Endodermal cell (in vitro differentiated cells): ENCODE results near the gene CCDC34. TPM values are rescaled to one million over a fixed set of nuclear protein-coding genes. Genes with fewer than 3 reads are reported as not detected.

Experiments used
- DNase-seq: peaks from one replicate; pipeline ENCODE4 v3.0.0-alpha.2; 2017
- H3K27ac ChIP-seq: 2 replicates; pipeline ENCODE4 v1.5.1; 2013; ENCODE audit warnings: mild to moderate bottlenecking, low read depth, low read length, moderate library complexity
- H3K27me3 ChIP-seq: 2 replicates; pipeline ENCODE4 v1.6.1; 2013; ENCODE audit warnings: mild to moderate bottlenecking, low read length, moderate library complexity; ENCODE audit not compliant: insufficient read depth, control insufficient read depth, poor library complexity, severe bottlenecking
- H3K36me3 ChIP-seq: 2 replicates; pipeline ENCODE4 v1.7.0; 2013; ENCODE audit warnings: mild to moderate bottlenecking, low read length, moderate library complexity; ENCODE audit not compliant: control insufficient read depth, insufficient read depth
- H3K4me1 ChIP-seq: one replicate; pipeline ENCODE4 v1.7.0; 2013; ENCODE audit warnings: low read length; ENCODE audit not compliant: control insufficient read depth, insufficient read depth
- H3K4me3 ChIP-seq: 2 replicates; pipeline ENCODE4 v1.5.1; 2013; ENCODE audit warnings: mild to moderate bottlenecking, low read length, moderate library complexity
- H3K9ac ChIP-seq: 2 replicates; pipeline ENCODE4 v1.6.1; 2013; ENCODE audit warnings: mild to moderate bottlenecking, low read length, moderate library complexity; ENCODE audit not compliant: poor library complexity, severe bottlenecking; ENCODE audit errors: extremely low read depth
- H3K9me3 ChIP-seq: 2 replicates; pipeline ENCODE4 v1.6.1; 2013; ENCODE audit warnings: mild to moderate bottlenecking, low read length, moderate library complexity; ENCODE audit not compliant: control insufficient read depth
- H3K27ac Mint-ChIP-seq: 2 replicates; pipeline ENCODE4 v1.8.0; 2020; ENCODE audit warnings: mixed read lengths
- H3K27me3 Mint-ChIP-seq: 2 replicates; pipeline ENCODE4 v1.8.0; 2021; ENCODE audit warnings: mild to moderate bottlenecking, mixed read lengths; ENCODE audit not compliant: insufficient read depth
- H3K36me3 Mint-ChIP-seq: 2 replicates; pipeline ENCODE4 v1.8.0; 2020; ENCODE audit warnings: low read depth, mixed read lengths
- H3K4me1 Mint-ChIP-seq: 2 replicates; pipeline ENCODE4 v1.8.0; 2020; ENCODE audit warnings: mixed read lengths
- H3K4me3 Mint-ChIP-seq: 2 replicates; pipeline ENCODE4 v1.8.0; 2020; ENCODE audit warnings: mild to moderate bottlenecking, moderate library complexity, mixed read lengths
- H3K9me3 Mint-ChIP-seq: 2 replicates; pipeline ENCODE4 v1.8.0; 2020; ENCODE audit warnings: mild to moderate bottlenecking, mixed read lengths
- CTCF ChIP-seq: fragments of 200-600 bp; sonication (generic); conservative IDR thresholded peaks from 2 replicates; pipeline ENCODE4 v1.5.0; 2021; ENCODE audit warnings: antibody characterized with exemption, mild to moderate bottlenecking
- WGBS, 2 experiments: methylation state at CpG; one replicate each; pipeline versions ENCODE4 v1.1.5 to v1.1.7; 2013; ENCODE audit warnings: missing lambda C conversion rate in 2 of 2, mixed read lengths in 1 of 2; ENCODE audit not compliant: insufficient coverage in 1 of 2, insufficient read length in 1 of 2; 5-methylcytosine and 5-hydroxymethylcytosine counted together
- total RNA-seq, 2 donors: library from RNA; stranded (reverse); fragmentation: NEBNext Ultra II Directional in 1 of 2; extraction: Animal tissue kit (Norgen Biotek cat#: 25700) in 1 of 2; gene quantifications; 2 replicates in 1 of 2; 3 replicates in 1 of 2; pipeline ENCODE4 v1.2.1, GENCODE V29; 2021

Gene CCDC34
- total RNA-seq, 2 donors from 2014 or later: 26.2 to 38.1 TPM

- H3K27ac ChIP-seq: no peak overlapping the region
- H3K4me1 ChIP-seq: peaks cover 22% of the 10 kb centered on the region
- H3K9ac ChIP-seq: no peak overlapping the region
- peaks cover 38% of the 10 kb centered on the region for H3K4me1 Mint-ChIP-seq
- TF ChIP-seq CTCF: no peak
- peaks cover 45% of the 10 kb centered on the region for H3K36me3 Mint-ChIP-seq
- no peak overlapping the region for H3K4me3 Mint-ChIP-seq
- H3K27me3 ChIP-seq: no peaks in the 10 kb centered on the region
- no peaks in the 10 kb centered on the region for H3K9me3 Mint-ChIP-seq
- no peaks in the 10 kb centered on the region for H3K27me3 Mint-ChIP-seq
- H3K36me3 ChIP-seq: peaks cover 82% of the 10 kb centered on the region
- no peak overlapping the region for H3K27ac Mint-ChIP-seq
- no peaks in the 10 kb centered on the region for H3K9me3 ChIP-seq
- no peak for DNase-seq
- H3K4me3 ChIP-seq: no peak overlapping the region
Measured at GRCh38 chr11:27371489-27371888, 8.5 kb upstream of the CCDC34 start.

- no peaks in the 10 kb centered on the region for H3K27me3 Mint-ChIP-seq
- H3K36me3 ChIP-seq: peaks cover 83% of the 10 kb centered on the region
- peaks cover 43% of the 10 kb centered on the region for H3K36me3 Mint-ChIP-seq
Measured at GRCh38 chr11:27370374-27370773, 7.4 kb upstream of the CCDC34 start.

GRCh38 chr11:27367881-27368280 is 4.9 kb upstream of the CCDC34 start:
- no peaks in the 10 kb centered on the region for H3K27me3 ChIP-seq
- Mint-ChIP-seq H3K27me3 (no peaks in the 10 kb centered on the region), H3K4me1 (peaks cover 27% of the 10 kb centered on the region), H3K4me3 (no peak overlapping the region), H3K9me3 (no peaks in the 10 kb centered on the region), H3K27ac (no peak overlapping the region), H3K36me3 (peaks cover 36% of the 10 kb centered on the region)
- no peaks in the 10 kb centered on the region for H3K9me3 ChIP-seq
- DNase-seq: no peak
- H3K4me3 ChIP-seq: no peak overlapping the region
- peaks cover 21% of the 10 kb centered on the region for H3K4me1 ChIP-seq
- H3K27ac ChIP-seq: no peak overlapping the region
- no peak for TF ChIP-seq CTCF
- peaks cover 68% of the 10 kb centered on the region for H3K36me3 ChIP-seq
- no peak overlapping the region for H3K9ac ChIP-seq
- 95 to 98% methylated on average over 9 to 10 of the region's 10 CpGs for WGBS, 2 experiments

More at GRCh38 chr11:27370374-27370773, 7.4 kb upstream of the CCDC34 start:
- H3K9ac ChIP-seq: no peak overlapping the region
- peak; percentile 63 for DNase-seq
- H3K4me1 Mint-ChIP-seq: peaks cover 38% of the 10 kb centered on the region
- TF ChIP-seq CTCF: peak; percentile 22
- no peaks in the 10 kb centered on the region for H3K27me3 ChIP-seq
- H3K4me3 Mint-ChIP-seq: no peak overlapping the region
- no peaks in the 10 kb centered on the region for H3K9me3 Mint-ChIP-seq
- H3K27ac ChIP-seq: no peak overlapping the region
- no peak overlapping the region for H3K27ac Mint-ChIP-seq
- H3K9me3 ChIP-seq: no peaks in the 10 kb centered on the region
- H3K4me1 ChIP-seq: peaks cover 22% of the 10 kb centered on the region
- 60 to 85% methylated on average over 2 of the region's 2 CpGs for WGBS, 2 experiments
- no peak overlapping the region for H3K4me3 ChIP-seq
